PC-9 (cell line): ENCODE data around the gene CS.

Experiments used
- CTCF ChIP-seq: fragments of 200-600 bp; sonication (generic); conservative IDR thresholded peaks from 2 replicates; pipeline ENCODE4 v1.6.1; 2017; ENCODE audit warnings: mixed run types, antibody characterized with exemption, mild to moderate bottlenecking, moderate library complexity
- EZH2 ChIP-seq: fragments of 200-600 bp; sonication (generic); IDR thresholded peaks from 2 replicates; pipeline ENCODE4 v1.8.0; 2017; ENCODE audit warnings: antibody characterized with exemption, low read depth

DNA sequence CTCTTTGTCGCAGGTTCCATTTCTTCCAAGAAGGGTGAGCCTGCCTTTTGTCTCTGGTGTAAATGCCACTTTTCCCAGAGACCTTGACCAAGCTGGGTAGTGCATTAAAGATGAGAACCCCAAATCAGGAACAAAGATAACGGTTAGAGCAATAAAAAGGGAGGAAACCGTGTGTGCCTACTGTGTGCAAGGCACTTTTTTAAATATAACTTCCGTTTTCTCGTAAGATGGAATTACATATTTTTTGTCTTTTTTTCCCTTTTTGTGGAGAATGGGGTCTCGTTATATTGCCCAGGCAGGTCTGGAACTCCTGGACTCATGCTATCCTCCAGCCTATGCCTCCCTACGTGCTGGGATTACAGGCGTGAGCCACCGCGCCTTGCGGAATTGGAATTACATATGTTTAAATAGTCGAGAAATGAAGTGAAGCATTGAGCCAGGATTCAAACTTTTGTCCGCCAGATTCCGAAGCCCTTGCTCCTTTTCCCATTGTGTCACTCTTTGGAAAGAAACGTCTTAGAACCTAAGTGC, 76.5 kb downstream of the CS start:
- TF ChIP-seq CTCF: no peak
- TF ChIP-seq EZH2: no peak
